Activated CD4-positive, alpha-beta memory T cell treated with anti-CD3 and anti-CD28 coated beads for 36 hours (primary cell): Measurements from ENCODE around the gene PTPRN2. TPM values are rescaled to one million over a fixed set of nuclear protein-coding genes. Genes with fewer than 3 reads are reported as not detected.

Experiments used
- CTCF ChIA-PET: fragments of 350-600 bp; sonication (Branson Sonifier 250); formaldehyde crosslinking; loops from one replicate; lab custom pipeline; 2021; ENCODE audit warnings: antibody characterized with exemption, inconsistent platforms; lab: Charles Lee
- POLR2A ChIA-PET: fragments of 350-600 bp; sonication (Branson Sonifier 250); formaldehyde crosslinking; loops from one replicate; lab custom pipeline; 2021; ENCODE audit warnings: antibody characterized with exemption; lab: Charles Lee
- DNase-seq: peaks from one replicate; pipeline ENCODE4 v3.0.0-alpha.2; 2020
- H3K27ac Mint-ChIP-seq: one replicate; pipeline ENCODE4 v1.8.0; 2021; ENCODE audit warnings: mixed read lengths
- H3K27me3 Mint-ChIP-seq: one replicate; pipeline ENCODE4 v1.8.0; 2021; ENCODE audit warnings: mixed read lengths
- H3K36me3 Mint-ChIP-seq: one replicate; pipeline ENCODE4 v1.8.0; 2021; ENCODE audit warnings: mixed read lengths
- H3K4me1 Mint-ChIP-seq: one replicate; pipeline ENCODE4 v1.8.0; 2021; ENCODE audit warnings: low read depth, mixed read lengths
- H3K4me3 Mint-ChIP-seq: one replicate; pipeline ENCODE4 v1.8.0; 2021; ENCODE audit warnings: mild to moderate bottlenecking, mixed read lengths
- H3K9me3 Mint-ChIP-seq: one replicate; pipeline ENCODE4 v1.8.0; 2021; ENCODE audit warnings: mixed read lengths
- intact Hi-C: fragments of 100-400 bp; cut with micrococcal nuclease; formaldehyde crosslinking; loops from one replicate; pipeline ENCODE4 v1.15.1; 2023
- total RNA-seq, 2 experiments: library from RNA; stranded (reverse); gene quantifications; one replicate each; pipeline ENCODE4 v1.2.3, GENCODE V29; 2021

Gene PTPRN2
- total RNA-seq, 2 experiments from 2014 or later: 0.51 to 0.64 TPM

DNA sequence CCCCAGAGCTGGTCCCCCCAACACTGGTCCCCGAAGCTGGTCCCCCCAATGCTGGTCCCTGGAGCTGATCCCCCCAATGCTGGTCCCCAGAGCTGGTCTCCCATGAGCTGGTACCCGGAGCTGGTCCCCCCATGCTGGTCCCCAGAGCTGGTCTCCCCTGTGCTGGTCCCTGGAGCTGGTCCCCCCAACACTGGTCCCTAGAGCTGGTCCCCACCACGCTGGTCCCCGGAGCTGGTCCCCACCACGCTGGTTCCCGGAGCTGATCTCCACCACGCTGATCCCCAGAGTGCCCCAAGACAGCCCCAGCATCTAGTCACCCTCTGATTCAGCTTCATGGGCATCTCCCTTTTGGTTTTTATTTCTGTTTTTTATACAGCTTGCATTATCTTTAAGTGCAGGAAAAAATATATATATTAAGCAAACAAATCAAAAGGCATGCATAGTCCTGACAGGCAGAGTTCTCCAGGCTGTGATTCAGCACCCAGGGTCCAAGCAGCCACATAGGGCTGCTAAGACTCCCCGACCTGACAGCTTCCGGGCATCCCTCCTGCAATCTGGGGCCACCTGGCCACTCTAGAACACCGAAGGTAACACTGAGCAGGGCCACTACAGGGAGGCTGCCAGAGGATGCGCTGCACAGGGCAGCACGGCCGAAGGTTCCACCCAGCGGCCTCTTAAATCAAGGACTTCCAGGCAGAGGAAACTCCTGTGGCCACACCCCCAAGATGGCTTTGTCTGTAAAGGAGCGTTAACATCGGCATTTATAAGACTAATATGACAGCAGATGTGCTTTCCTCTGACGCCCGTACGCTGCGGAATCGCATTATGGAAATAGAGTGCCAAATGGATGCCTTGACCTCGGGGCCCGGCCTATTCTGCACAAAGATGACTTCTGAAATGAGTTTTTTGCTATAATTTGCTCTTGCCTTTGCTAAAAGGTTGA is 215.0 kb downstream of the PTPRN2 start:
- Mint-ChIP-seq H3K27me3 (peaks cover 12% of the 10 kb centered on the region), H3K4me3 (no peak overlapping the region), H3K36me3 (no peaks in the 10 kb centered on the region), H3K4me1 (peaks cover 8% of the 10 kb centered on the region), H3K27ac (no peak overlapping the region), H3K9me3 (no peaks in the 10 kb centered on the region)
- ChIA-PET POLR2A (no interaction called here), CTCF (no interaction called here)
- no peak for DNase-seq
- intact Hi-C loops: no loop called here

DNA sequence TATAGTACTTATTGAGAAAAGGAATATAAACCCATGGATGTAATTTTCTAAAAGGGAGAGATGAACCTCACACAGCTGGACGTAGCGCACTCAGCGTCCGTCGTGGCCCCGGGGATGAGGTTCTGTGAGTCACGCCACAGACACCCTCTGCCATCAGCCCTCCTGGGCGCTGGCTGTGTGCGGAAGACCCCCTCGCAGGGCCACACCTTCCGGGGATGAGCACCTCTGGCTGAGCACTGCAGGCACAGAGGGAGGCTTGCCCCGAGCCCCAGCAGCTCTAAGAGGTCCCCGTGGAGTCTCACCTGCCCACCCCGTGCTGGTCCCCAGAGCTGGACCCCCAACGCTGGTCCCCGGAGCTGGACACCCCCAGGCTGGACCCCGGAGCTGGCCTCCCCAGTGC is 215.8 kb downstream of the PTPRN2 start:
- no peaks in the 10 kb centered on the region for H3K36me3 Mint-ChIP-seq
- intact Hi-C loops: no loop called here
- ChIA-PET POLR2A (no interaction called here), CTCF (no interaction called here)
- no peak overlapping the region for H3K4me3 Mint-ChIP-seq
- H3K27ac Mint-ChIP-seq: no peak overlapping the region
- H3K9me3 Mint-ChIP-seq: no peaks in the 10 kb centered on the region
- H3K27me3 Mint-ChIP-seq: peaks cover 12% of the 10 kb centered on the region
- no peak for DNase-seq
- peaks cover 8% of the 10 kb centered on the region for H3K4me1 Mint-ChIP-seq

DNA sequence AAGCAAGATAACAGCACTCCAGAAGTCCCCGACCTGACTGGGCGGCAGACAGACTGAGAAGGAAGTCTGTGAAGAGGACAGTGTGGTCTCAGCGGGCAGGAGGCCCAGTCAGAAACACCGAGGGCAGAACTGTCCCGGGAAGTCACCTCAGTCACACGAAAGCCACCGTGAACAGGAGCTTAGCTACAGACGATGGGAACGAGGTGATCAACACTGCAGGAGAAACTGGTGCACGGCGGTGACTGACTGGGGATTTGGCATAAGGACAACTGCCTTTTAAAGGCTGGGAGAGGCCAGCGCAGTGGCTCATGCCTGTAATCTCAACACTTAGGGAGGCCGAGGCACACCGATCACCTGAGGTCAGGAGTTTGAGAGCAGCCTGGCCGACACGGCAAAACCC is 217.8 kb downstream of the PTPRN2 start:
- H3K4me3 Mint-ChIP-seq: no peak overlapping the region
- CTCF ChIA-PET: no interaction called here
- POLR2A ChIA-PET: no interaction called here
- H3K36me3 Mint-ChIP-seq: no peaks in the 10 kb centered on the region
- H3K9me3 Mint-ChIP-seq: no peaks in the 10 kb centered on the region
- peaks cover 1% of the 10 kb centered on the region for H3K4me1 Mint-ChIP-seq
- H3K27ac Mint-ChIP-seq: no peak overlapping the region
- intact Hi-C loops: no loop called here
- DNase-seq: no peak
- H3K27me3 Mint-ChIP-seq: peaks cover 12% of the 10 kb centered on the region

DNA sequence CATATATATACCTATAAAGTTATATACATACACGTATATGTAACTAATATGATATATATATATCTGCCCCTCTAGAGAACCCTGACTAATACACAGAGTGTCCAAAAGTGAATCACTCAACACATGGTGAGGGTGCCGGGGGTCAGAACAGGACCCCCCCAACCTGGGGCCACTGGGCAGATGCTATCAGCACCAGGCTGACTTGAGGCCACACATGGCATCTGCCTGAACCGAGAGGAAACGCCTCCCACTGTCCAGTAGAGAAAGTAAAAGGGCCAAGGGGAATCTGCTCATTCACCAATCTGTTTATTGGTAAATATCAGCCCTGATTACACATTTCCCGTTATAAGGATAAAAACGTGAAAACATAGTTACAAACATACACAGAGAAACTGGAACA is 218.3 kb downstream of the PTPRN2 start:
- intact Hi-C loops: no loop called here
- H3K36me3 Mint-ChIP-seq: no peaks in the 10 kb centered on the region
- no peaks in the 10 kb centered on the region for H3K4me1 Mint-ChIP-seq
- CTCF ChIA-PET: no interaction called here
- H3K9me3 Mint-ChIP-seq: no peaks in the 10 kb centered on the region
- POLR2A ChIA-PET: no interaction called here
- no peak overlapping the region for H3K4me3 Mint-ChIP-seq
- H3K27me3 Mint-ChIP-seq: peaks cover 10% of the 10 kb centered on the region
- DNase-seq: no peak
- H3K27ac Mint-ChIP-seq: no peak overlapping the region

DNA sequence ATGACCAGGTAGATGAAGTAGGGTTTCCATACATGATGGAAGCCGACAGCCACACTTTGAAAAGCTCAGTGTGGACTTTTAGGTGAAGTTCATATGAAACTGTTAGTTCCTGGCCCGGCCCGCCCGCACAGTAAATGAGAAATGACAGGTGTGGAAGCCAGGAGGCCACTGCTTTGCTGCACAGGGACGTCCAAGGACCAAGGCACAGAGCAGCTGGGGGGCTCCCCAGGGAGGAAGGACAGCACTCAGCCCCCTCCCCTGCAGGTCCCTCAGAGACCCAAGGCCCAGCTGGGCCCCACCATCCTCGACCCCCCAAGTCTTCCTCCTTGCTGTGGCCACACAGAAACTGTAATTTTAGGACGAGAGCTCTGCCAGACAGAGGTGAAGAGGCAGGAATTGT is 219.2 kb downstream of the PTPRN2 start:
- no peaks in the 10 kb centered on the region for H3K36me3 Mint-ChIP-seq
- no peak overlapping the region for H3K4me3 Mint-ChIP-seq
- POLR2A ChIA-PET: no interaction called here
- intact Hi-C loops: no loop called here
- H3K4me1 Mint-ChIP-seq: no peaks in the 10 kb centered on the region
- peaks cover 4% of the 10 kb centered on the region for H3K27me3 Mint-ChIP-seq
- H3K9me3 Mint-ChIP-seq: no peaks in the 10 kb centered on the region
- CTCF ChIA-PET: interaction anchor here (1.7 kb wide), 1 partner anchor 14 kb away, joined by 5 read pairs; no protein-coding TSS in a partner anchor
- H3K27ac Mint-ChIP-seq: no peak overlapping the region
- no peak for DNase-seq

DNA sequence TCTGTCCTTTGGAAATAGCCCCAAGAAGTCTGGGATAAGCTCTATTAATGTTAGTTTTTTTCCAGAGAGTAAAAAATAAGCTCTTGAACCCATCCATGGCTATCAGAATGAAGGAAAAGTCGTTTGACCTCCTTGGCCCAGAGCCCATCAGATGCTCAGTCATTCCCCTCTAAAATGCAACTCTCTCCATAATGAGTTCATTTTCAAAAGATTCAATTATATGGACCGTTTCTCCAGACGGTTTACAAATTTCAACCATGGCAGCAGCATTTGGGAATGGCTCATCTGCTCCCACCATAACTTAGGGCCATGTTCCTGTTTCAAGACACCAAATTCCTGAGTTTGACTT is 220.0 kb downstream of the PTPRN2 start:
- Mint-ChIP-seq H3K36me3 (no peaks in the 10 kb centered on the region), H3K9me3 (no peaks in the 10 kb centered on the region), H3K4me1 (no peaks in the 10 kb centered on the region), H3K27ac (no peak overlapping the region), H3K4me3 (no peak overlapping the region), H3K27me3 (peaks cover 1% of the 10 kb centered on the region)
- POLR2A ChIA-PET: no interaction called here
- intact Hi-C loops: no loop called here
- CTCF ChIA-PET: interaction anchor here (1.7 kb wide), 1 partner anchor 13 kb away, joined by 5 read pairs; no protein-coding TSS in a partner anchor
- DNase-seq: no peak

DNA sequence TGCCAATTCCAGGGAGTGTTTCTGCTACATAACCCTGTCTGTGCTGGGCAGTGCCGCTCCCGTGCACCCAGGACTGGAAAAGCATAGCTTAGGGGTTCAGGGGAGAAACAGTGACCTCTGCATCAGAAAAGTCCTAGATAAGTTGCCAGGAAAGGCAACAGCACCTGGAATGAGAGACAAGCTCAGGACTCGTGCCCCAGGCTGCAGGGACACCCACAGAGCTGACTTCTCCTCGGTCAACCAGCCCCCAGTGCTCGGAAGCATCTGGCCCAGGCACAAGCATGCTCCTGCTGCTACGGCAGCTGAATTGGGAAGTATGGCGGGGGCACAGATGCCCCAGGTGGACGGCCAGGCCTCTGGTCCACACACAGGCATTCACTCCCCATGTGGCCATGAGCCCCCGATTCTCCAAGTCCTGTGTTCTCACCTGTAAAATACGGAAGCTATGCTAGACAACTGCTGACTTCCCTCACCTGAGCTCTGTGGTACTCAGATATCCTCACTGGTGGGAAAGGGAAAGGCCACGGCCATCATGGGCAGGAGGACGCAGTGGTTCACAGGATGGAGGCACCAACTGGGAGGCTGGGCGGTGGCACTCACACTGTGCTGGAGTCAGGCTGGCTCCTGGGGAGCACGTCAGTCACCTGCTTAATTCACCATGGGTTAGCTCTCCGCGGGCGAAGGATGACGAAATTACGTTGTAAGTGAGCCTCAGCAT is 220.5 kb downstream of the PTPRN2 start:
- ChIA-PET CTCF (interaction anchor here (1.7 kb wide), 1 partner anchor 12 kb away, joined by 5 read pairs; no protein-coding TSS in a partner anchor), POLR2A (no interaction called here)
- Mint-ChIP-seq H3K27ac (no peak overlapping the region), H3K4me3 (no peak overlapping the region), H3K36me3 (no peaks in the 10 kb centered on the region), H3K4me1 (no peaks in the 10 kb centered on the region), H3K27me3 (peaks cover 1% of the 10 kb centered on the region), H3K9me3 (no peaks in the 10 kb centered on the region)
- intact Hi-C loops: no loop called here
- DNase-seq: no peak

DNA sequence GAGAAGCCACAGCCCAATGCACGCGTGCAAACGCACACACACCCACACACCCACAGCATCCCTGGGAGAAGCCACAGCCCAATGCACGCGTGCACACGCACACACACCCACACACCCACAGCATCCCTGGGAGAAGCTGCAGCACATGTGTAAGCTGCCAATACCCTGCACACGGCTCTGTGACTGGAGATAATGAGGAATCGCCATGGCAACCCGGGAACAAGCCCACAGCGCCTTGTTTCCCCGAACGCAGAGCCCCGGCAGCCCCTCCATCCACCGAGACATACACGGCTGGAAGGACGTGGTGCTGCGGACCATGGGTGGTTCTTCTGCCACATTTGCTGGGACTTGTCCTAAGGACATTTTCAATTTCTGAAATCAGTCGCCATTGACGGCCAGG is 221.3 kb downstream of the PTPRN2 start:
- H3K27me3 Mint-ChIP-seq: peaks cover 1% of the 10 kb centered on the region
- CTCF ChIA-PET: no interaction called here
- no peaks in the 10 kb centered on the region for H3K36me3 Mint-ChIP-seq
- no peak overlapping the region for H3K27ac Mint-ChIP-seq
- H3K9me3 Mint-ChIP-seq: no peaks in the 10 kb centered on the region
- H3K4me1 Mint-ChIP-seq: no peaks in the 10 kb centered on the region
- H3K4me3 Mint-ChIP-seq: no peak overlapping the region
- POLR2A ChIA-PET: no interaction called here
- intact Hi-C loops: no loop called here
- DNase-seq: no peak

DNA sequence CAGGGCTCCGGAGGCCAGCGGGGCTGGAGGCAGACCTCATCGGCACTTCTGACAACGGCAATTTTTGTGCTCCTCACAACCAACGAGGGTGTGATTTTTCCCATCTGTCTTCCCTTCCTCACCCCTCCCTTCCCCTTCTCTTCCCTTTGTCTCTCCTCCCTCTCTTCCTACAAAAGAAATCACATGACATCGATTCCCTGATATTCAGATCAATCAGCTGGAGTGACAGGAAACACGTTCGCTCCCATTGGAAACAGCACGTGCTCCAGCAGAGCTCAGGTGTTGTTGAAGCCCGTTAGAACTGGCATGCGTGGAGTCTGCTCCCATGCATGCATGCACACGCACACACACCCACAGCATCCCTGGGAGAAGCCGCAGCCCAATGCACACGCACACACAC is 222.4 kb downstream of the PTPRN2 start:
- Mint-ChIP-seq H3K36me3 (no peaks in the 10 kb centered on the region), H3K27me3 (peaks cover 1% of the 10 kb centered on the region), H3K4me3 (no peak overlapping the region), H3K4me1 (no peaks in the 10 kb centered on the region), H3K9me3 (no peaks in the 10 kb centered on the region), H3K27ac (no peak overlapping the region)
- intact Hi-C loops: no loop called here
- POLR2A ChIA-PET: no interaction called here
- DNase-seq: no peak
- CTCF ChIA-PET: no interaction called here

DNA sequence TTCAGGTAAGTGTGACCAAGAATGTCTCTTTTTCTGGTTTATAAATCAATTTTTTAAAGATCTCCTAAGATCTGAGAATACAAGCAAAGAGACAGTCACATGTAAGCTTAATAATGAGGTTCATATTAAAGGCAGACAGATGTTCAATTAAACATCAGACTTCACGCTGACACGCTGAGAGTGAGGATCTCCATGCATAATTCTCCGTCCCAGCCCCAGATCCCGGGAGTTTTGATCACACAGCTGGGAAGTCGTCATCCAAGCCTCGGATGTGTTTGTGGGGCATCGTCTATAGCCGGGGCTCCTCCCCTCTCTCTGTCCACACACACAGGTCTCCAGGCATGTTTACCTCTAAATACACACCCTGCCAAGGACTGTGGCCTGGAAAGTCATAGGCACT is 223.2 kb downstream of the PTPRN2 start:
- ChIA-PET CTCF (no interaction called here), POLR2A (no interaction called here)
- H3K4me1 Mint-ChIP-seq: no peaks in the 10 kb centered on the region
- no peaks in the 10 kb centered on the region for H3K36me3 Mint-ChIP-seq
- no peak for DNase-seq
- H3K4me3 Mint-ChIP-seq: no peak overlapping the region
- no peaks in the 10 kb centered on the region for H3K9me3 Mint-ChIP-seq
- peaks cover 1% of the 10 kb centered on the region for H3K27me3 Mint-ChIP-seq
- intact Hi-C loops: no loop called here
- H3K27ac Mint-ChIP-seq: no peak overlapping the region

DNA sequence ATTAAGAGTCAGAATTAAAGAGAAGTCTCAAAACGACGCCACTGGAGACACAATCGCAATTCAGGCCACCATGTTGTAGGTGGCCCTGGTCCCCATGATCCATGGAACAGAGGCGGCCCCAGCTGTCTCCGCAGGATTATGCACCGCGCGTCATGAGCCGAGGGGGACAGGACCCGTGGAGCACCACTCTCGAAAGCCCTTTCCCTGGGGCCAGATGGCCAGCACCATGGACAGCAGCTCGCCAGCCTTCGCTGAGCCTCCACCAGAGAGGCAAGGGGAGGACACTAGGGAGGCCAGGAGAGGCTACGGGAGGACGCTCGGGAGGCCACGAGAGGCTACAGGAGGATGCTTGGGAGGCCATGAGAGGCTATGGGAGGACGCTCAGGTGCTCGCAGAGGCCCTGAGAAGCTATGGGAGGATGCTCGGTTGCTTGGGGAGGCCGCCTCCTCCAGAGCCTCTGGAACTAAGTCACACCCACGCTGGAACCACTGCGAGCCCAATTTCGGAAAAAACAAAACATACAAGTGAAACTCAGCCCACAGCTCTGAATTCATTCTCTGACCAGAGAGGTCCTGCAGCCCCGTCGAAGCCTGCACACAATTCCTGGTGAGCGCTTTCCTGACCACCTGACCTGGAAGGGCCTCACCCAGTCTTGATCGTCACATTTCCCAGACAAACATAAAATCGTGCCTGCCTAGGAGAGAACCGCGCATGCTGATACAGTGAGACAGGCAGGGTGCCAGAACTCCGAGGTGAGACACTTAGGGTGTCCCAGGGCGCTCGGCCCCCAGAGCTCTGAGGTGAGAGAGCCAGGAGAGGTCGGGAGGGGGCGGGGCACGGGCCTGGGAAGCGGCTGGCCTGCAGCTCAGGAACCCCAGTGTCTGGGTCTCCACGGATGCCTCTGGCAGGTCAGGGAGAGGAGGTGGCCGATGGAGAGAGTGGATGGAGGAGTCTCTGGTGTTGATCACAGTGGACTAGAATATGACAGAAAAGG is 224.4 kb downstream of the PTPRN2 start:
- Mint-ChIP-seq H3K4me1 (no peaks in the 10 kb centered on the region), H3K9me3 (no peaks in the 10 kb centered on the region), H3K27me3 (no peaks in the 10 kb centered on the region), H3K36me3 (no peaks in the 10 kb centered on the region), H3K4me3 (no peak overlapping the region), H3K27ac (no peak overlapping the region)
- intact Hi-C loops: no loop called here
- CTCF ChIA-PET: no interaction called here
- POLR2A ChIA-PET: no interaction called here
- no peak for DNase-seq

DNA sequence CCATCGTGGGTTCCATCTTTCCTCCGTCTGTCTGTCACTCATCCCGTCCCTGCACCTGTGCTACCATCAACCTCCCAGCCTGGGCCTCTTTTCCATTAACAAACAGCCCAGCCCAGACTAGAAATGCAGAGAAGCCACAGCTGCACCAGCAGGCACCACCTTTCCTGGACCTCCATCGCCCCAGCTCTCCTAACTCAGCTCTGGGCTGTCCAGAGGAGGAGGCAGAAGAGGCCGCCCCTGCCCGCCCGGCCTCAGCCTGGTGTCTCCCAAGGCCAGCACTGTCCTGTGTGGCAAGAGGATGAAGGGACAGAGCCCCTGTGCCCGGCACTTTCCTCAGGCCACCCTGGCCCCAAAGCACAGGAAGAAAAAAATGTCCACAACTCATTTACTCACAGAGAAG is 225.6 kb downstream of the PTPRN2 start:
- H3K36me3 Mint-ChIP-seq: no peaks in the 10 kb centered on the region
- H3K9me3 Mint-ChIP-seq: no peaks in the 10 kb centered on the region
- POLR2A ChIA-PET: no interaction called here
- CTCF ChIA-PET: no interaction called here
- no peak overlapping the region for H3K4me3 Mint-ChIP-seq
- intact Hi-C loops: no loop called here
- no peaks in the 10 kb centered on the region for H3K4me1 Mint-ChIP-seq
- H3K27me3 Mint-ChIP-seq: no peaks in the 10 kb centered on the region
- H3K27ac Mint-ChIP-seq: no peak overlapping the region
- DNase-seq: no peak
